Stomach (tissue), 9 donors: ENCODE measurements around the gene TM9SF1. TPM values are rescaled to one million over a fixed set of nuclear protein-coding genes. Genes with fewer than 3 reads are reported as not detected.

Experiments used
- DNase-seq, 2 donors: peaks; one replicate each; pipeline versions ENCODE4 v3.0.0 to v3.0.0-alpha.2; 2013 to 2019
- H3K27ac ChIP-seq, 5 donors: fragments of 200-600 bp in 4 of 5; sonication (generic) in 4 of 5; one replicate each; pipeline ENCODE4 v1.5.1; 2013 to 2019; ENCODE audit warnings: mild to moderate bottlenecking in 1 of 5, moderate library complexity in 1 of 5
- H3K27me3 ChIP-seq, 3 donors: fragments of 200-600 bp; sonication (generic); one replicate each; pipeline ENCODE4 v1.5.1; 2017 to 2019; ENCODE audit warnings: mixed run types in 1 of 3
- H3K36me3 ChIP-seq, 4 donors: fragments of 200-600 bp; sonication (generic); 1 replicate in 3 of 4; 2 replicates in 1 of 4; pipeline ENCODE4 v1.5.1; 2016 to 2019
- H3K4me1 ChIP-seq, 4 donors: fragments of 200-600 bp; sonication (generic); one replicate each; pipeline ENCODE4 v1.5.1; 2016 to 2019
- H3K4me3 ChIP-seq, 4 donors: fragments of 200-600 bp; sonication (generic) in 3 of 4; one replicate each; pipeline ENCODE4 v1.5.1; 2016 to 2019; ENCODE audit warnings: mild to moderate bottlenecking in 1 of 4
- H3K9me3 ChIP-seq, 4 donors: fragments of 200-600 bp; sonication (generic); one replicate each; pipeline ENCODE4 v1.5.1; 2016 to 2019
- CTCF ChIP-seq, 7 experiments: fragments of 450-650 bp in 4 of 7; fragments of 200-600 bp in 3 of 7; sonication (generic) in 3 of 7; IDR thresholded peaks; one replicate each; pipeline ENCODE4 v1.5.1; 2016 to 2019; ENCODE audit warnings: antibody characterized with exemption in 7 of 7, control low read depth in 2 of 7, mild to moderate bottlenecking in 1 of 7
- EP300 ChIP-seq: sonication (generic); formaldehyde crosslinking; IDR thresholded peaks from one replicate; pipeline ENCODE4 v1.6.1; 2017; ENCODE audit warnings: antibody characterized with exemption
- POLR2A ChIP-seq, 4 donors: fragments of 450-650 bp; IDR thresholded peaks; one replicate each; pipeline ENCODE4 v1.6.1; 2016; ENCODE audit warnings: antibody characterized with exemption in 4 of 4, control low read depth in 2 of 4, mild to moderate bottlenecking in 1 of 4, moderate library complexity in 1 of 4
- POLR2AphosphoS5 ChIP-seq, 3 donors: sonication (generic); formaldehyde crosslinking; IDR thresholded peaks; one replicate each; pipeline ENCODE4 v1.6.1; 2016; ENCODE audit warnings: antibody characterized with exemption in 3 of 3
- WGBS, 5 donors: extraction: QIAGEN DNeasy Blood & Tissue Kit in 3 of 5; methylation state at CpG; one replicate each; pipeline versions ENCODE4 v1.1.5 to v1.1.7; 2013 to 2018; 5-methylcytosine and 5-hydroxymethylcytosine counted together
- intact Hi-C: fragments of 100-400 bp; cut with DNase I; formaldehyde crosslinking; loops from one replicate; pipeline ENCODE4 v1.15.1; 2023; ENCODE audit warnings: low total_unique reads
- polyA plus RNA-seq, 3 donors: library from polyadenylated mRNA; stranded (reverse); fragments of 200-250 nt; gene quantifications; one replicate each; pipeline ENCODE4 v1.2.3, GENCODE V29; 2013
- total RNA-seq, 5 donors: library from RNA; depleted of rRNA; stranded (reverse); fragments of >200 nt; gene quantifications; one replicate each; pipeline versions ENCODE4 v1.1.0 to v1.2.3, GENCODE V29; 2014 to 2016
- donor health status: healthy with polysubstance abuse.
- donor health status: Bipolar disorder and iron deficiency.
- donor health status: healthy.

TM9SF1 gene
- total and polyA plus RNA-seq, 8 donors: 6.4 to 79.7 (median 28.8) TPM

DNA sequence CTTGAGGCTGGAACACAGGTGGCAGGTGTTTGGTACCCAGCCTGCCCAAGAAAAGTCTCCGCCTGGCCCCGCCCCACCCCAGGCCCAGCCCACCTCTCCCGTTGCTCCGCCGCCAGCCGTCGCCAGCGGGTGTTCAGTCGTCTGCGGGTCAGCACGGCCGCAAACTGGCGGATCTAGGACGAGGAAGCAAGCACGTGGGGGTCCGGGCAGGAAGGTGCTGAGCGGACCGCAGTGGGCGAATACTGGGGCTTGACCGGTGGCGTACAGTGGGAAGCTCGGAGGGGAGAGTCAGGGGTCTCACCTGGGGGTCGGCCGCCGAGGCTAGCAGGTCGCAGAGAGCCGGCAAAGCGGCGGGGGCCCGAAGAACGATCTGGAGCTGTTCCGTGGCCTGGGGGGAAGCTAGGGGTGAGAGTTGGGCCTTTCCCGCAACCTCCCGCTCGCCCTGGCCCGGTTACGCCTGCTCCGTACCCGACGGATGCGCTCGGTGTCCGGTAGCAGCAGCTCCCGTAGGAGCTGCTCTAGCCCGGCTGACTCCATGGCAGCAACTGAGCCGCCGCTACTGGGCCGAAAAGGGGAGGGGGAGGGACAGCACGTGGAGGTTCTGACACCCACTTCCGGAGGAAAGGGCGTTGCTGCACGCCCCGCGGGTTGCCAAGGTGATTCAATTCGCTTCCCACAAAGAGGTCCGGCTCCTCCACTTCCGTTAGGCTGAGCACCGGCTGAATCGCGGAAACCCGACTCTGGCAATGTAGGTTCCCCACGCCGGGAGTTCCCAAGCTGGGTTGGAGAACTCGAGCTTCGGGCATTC, 6.8 kb downstream of the TM9SF1 start, which contains the start of gene IPO4:
TSS of gene IPO4 (minus strand) at position 566 of the 808 bp plus-strand sequence. CDS start at position 537, 29 bp downstream.
- 0 to 1% (median 1%) methylated on average over 37 to 65 of the region's 65 CpGs for WGBS, 5 donors

DNA sequence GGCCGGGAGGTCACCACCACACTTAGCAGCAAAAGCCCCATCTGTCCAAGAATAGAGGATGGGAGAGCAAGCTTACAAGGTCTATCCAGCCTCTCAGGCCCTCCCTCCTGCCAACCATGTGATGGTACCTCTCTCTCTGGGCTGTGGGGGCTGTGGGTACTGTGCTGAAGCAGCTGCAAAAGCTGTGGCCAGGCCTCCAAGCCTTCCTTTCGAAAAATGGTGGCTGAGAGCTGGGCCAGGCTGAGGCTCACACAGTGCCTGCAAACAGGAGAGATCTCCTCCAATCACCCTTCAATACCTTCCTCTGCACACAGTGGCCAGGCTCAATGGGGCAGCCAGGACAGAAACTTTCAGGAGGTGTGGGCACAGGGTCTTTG, 7.7 kb downstream of the TM9SF1 start:
- Histone ChIP-seq H3K4me1 (peaks cover 13 to 44% (median 31%) of the 10 kb centered on the region in 4 donors), H3K27me3 (no peaks in the 10 kb centered on the region), H3K4me3 (peak overlapping the region in 2 of 4 donors; percentile 87 to 96), H3K27ac (peak overlapping the region in 3 of 5 donors; percentile 83 to 87 (median 86)), H3K9me3 (no peaks in the 10 kb centered on the region), H3K36me3 (peaks cover 41 to 78% (median 71%) of the 10 kb centered on the region in 4 donors)
- 71 to 96% (median 84%) methylated on average over 1 to 2 of the region's 2 CpGs for WGBS, 5 donors
- TF ChIP-seq CTCF (IDR thresholded peaks at IDR 0.05) (no peak), POLR2A (IDR thresholded peaks at IDR 0.05) (no peak), EP300 (no peak), POLR2AphosphoS5 (IDR thresholded peaks at IDR 0.05) (no peak)
- DNase-seq: no peak
- intact Hi-C loops: no loop called here

More for the DNA sequence above, 6.8 kb downstream of the TM9SF1 start, which contains the start of gene IPO4:
- Histone ChIP-seq H3K27me3 (no peaks in the 10 kb centered on the region), H3K36me3 (peaks cover 33 to 77% (median 70%) of the 10 kb centered on the region in 4 donors), H3K9me3 (no peaks in the 10 kb centered on the region), H3K27ac (peak within 1 kb of the TSS; percentile 68 to 87 (median 83)), H3K4me3 (peak within 1 kb of the TSS; percentile 69 to 96 (median 78)), H3K4me1 (peaks cover 13 to 52% (median 34%) of the 10 kb centered on the region in 4 donors)
- DNase-seq: peak; percentile 95 to 98
- intact Hi-C loops: no loop called here
- no peak for TF ChIP-seq POLR2A (IDR thresholded peaks at IDR 0.05)
- peak; percentile 31 for TF ChIP-seq EP300
- peak in 1 of 7 experiments; percentile 12 for TF ChIP-seq CTCF (IDR thresholded peaks at IDR 0.05)
- peak; percentile 50 to 94 (median 86) for TF ChIP-seq POLR2AphosphoS5 (IDR thresholded peaks at IDR 0.05)

DNA sequence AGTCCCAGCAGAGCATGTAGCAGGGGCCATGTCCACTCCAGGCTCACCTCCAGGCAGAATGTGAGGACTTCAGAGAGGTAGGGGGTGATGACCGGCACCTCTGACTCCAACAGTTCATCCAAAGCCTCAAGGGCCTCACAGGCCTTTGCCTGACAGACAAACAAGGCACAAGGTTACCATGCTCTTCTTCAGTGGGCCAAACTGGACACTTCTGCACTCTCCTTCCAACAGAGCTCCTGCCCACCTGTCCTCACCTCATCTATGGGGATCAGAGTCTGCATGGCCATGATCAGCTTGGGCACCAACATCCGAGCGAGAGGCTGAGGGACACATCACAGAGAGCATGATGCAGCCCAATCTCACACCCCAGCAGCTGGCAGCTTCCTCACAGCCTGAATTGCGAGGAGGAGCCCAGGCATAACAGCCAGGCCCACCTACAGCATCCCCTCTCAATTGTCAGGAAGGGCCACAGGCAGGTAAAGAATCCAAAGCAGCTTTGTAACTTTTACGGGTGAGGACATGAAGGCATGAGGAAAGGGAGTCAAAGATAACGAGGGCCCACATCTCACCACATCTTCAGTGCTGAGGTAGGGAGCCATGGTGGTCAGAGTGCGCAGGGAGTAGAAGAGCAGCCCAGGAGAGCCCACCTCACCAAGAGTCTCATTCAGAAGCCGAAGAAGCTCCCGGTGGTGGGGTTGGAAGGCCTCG, 8.3 kb downstream of the TM9SF1 start:
- Histone ChIP-seq H3K27me3 (no peaks in the 10 kb centered on the region), H3K4me3 (peak overlapping the region in 1 of 4 donors; percentile 87), H3K27ac (no peak overlapping the region), H3K4me1 (peaks cover 13 to 38% (median 26%) of the 10 kb centered on the region in 4 donors), H3K36me3 (peaks cover 46 to 78% (median 71%) of the 10 kb centered on the region in 4 donors), H3K9me3 (no peaks in the 10 kb centered on the region)
- TF ChIP-seq EP300: no peak
- no peak for TF ChIP-seq CTCF (IDR thresholded peaks at IDR 0.05)
- TF ChIP-seq POLR2A (IDR thresholded peaks at IDR 0.05): no peak
- no peak for TF ChIP-seq POLR2AphosphoS5 (IDR thresholded peaks at IDR 0.05)
- 89 to 99% (median 93%) methylated on average over 7 to 10 of the region's 10 CpGs for WGBS, 5 donors
- no peak for DNase-seq
- intact Hi-C loops: no loop called here

GRCh38 chr14:24185741-24186140, 9.5 kb downstream of the TM9SF1 start:
- peaks cover 13 to 29% (median 26%) of the 10 kb centered on the region in 4 donors for H3K4me1 ChIP-seq
- 90 to 96% (median 91%) methylated on average over 7 to 11 of the region's 11 CpGs for WGBS, 5 donors
- no peak overlapping the region for H3K27ac ChIP-seq
- no peak for TF ChIP-seq EP300
- TF ChIP-seq POLR2A (IDR thresholded peaks at IDR 0.05): no peak
- TF ChIP-seq CTCF (IDR thresholded peaks at IDR 0.05): no peak
- TF ChIP-seq POLR2AphosphoS5 (IDR thresholded peaks at IDR 0.05): no peak
- intact Hi-C loops: no loop called here
- no peak overlapping the region for H3K4me3 ChIP-seq
- no peaks in the 10 kb centered on the region for H3K9me3 ChIP-seq
- no peak for DNase-seq
- H3K27me3 ChIP-seq: no peaks in the 10 kb centered on the region
- peaks cover 47 to 79% (median 73%) of the 10 kb centered on the region in 4 donors for H3K36me3 ChIP-seq
